ENCODE data around the gene ABHD6. TPM values are rescaled to one million over a fixed set of nuclear protein-coding genes. Genes with fewer than 3 reads are reported as not detected.
A peak's percentile ranks its signal among the peaks of the same experiment; 100 is the strongest.

The ABHD6 gene
- total RNA-seq, 1 experiment from 2014 or later: 18.9 TPM

DNA sequence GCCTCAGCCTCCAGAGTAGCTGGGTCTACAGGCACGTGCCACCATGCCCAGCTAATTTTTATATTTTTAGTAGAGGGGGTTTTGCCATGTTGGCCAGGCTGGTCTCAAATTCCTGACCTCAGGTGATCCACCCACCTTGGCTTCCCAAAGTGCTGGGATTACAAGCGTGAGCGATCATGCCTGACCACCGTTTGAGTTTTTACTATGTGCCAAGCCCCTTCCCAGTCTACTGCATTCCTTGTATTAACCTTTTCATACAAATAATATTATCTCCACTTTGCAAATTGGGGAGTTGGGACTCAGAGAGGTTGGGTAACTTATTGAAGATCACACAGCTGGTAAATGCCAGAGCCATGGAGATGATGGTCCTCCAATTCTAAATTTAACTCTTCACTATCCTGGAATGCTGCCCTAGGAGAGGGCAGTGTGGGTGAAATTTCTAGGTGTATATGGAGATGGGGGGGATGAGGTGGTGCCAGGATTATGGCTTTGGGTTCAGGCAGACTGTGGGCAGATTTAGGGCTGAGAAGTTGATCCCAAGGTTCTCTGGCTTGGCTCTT, 94.1 kb downstream of the ABHD6 start:
- no TSS peak for BruUV-seq (replicated peaks)
- ATAC-seq: no peak
- DNase-seq (ENCODE audit: low read depth, low spot score): no peak
- in situ Hi-C loops (cut with HindIII; ENCODE audit: low pct_unique_long_range_greater_than_20kb, low sequenced_read_pairs): no loop called here
- TF ChIP-seq POLR2AphosphoS5 (IDR thresholded peaks at IDR 0.05; ENCODE audit: low read depth, low read length): no peak
- TF ChIP-seq, protein P1, sequence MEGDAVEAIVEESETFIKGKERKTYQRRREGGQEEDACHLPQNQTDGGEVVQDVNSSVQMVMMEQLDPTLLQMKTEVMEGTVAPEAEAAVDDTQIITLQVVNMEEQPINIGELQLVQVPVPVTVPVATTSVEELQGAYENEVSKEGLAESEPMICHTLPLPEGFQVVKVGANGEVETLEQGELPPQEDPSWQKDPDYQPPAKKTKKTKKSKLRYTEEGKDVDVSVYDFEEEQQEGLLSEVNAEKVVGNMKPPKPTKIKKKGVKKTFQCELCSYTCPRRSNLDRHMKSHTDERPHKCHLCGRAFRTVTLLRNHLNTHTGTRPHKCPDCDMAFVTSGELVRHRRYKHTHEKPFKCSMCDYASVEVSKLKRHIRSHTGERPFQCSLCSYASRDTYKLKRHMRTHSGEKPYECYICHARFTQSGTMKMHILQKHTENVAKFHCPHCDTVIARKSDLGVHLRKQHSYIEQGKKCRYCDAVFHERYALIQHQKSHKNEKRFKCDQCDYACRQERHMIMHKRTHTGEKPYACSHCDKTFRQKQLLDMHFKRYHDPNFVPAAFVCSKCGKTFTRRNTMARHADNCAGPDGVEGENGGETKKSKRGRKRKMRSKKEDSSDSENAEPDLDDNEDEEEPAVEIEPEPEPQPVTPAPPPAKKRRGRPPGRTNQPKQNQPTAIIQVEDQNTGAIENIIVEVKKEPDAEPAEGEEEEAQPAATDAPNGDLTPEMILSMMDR (IDR thresholded peaks at IDR 0.05): no peak
- TF ChIP-seq TCF7L2 (IDR thresholded peaks at IDR 0.05; ENCODE audit: low read depth, low read length): no peak
- TF ChIP-seq SIN3A (IDR thresholded peaks at IDR 0.05; ENCODE audit: borderline replicate concordance, insufficient read depth, low read depth, low read length): no peak
- no peak for TF ChIP-seq REST (IDR thresholded peaks at IDR 0.05; ENCODE audit: insufficient read depth in 1 of 2, low read depth in 2 of 2, low read length in 1 of 2)
- Histone ChIP-seq H3K27me3 (ENCODE audit: control insufficient read depth, insufficient read depth, low read length) (no peaks in the 10 kb centered on the region), H3K27ac (ENCODE audit: low read length) (peak overlapping the region; percentile 86; the same call in 1 of the 2 replicates), H3K9me3 (ENCODE audit: control insufficient read depth, insufficient read depth, low read depth, low read length) (no peaks in the 10 kb centered on the region), H3K4me3 (ENCODE audit: low read depth in 2 of 2, low read length in 2 of 2) (no peak overlapping the region), H3K4me1 (ENCODE audit: control insufficient read depth, insufficient read depth, low read length) (peaks cover 8% of the 10 kb centered on the region), H3K36me3 (ENCODE audit: control insufficient read depth, insufficient read depth, low read length) (no peaks in the 10 kb centered on the region)
- ChIA-PET POLR2A (no interaction called here), CTCF (no interaction called here)
- intact Hi-C loops (cut with micrococcal nuclease; ENCODE audit: unreplicated experiment): no loop called here

GRCh38 chr3:58332575-58333188, 95.1 kb downstream of the ABHD6 start, which contains the start of gene PXK:
TSS of gene PXK (plus strand) at chr3:58332892. CDS start at chr3:58332989, 97 bp downstream.
- peak within 1 kb of the TSS; percentile 62 to 77 for H3K4me3 ChIP-seq (ENCODE audit: low read depth in 2 of 2, low read length in 2 of 2)
- no peak for DNase-seq (ENCODE audit: low read depth, low spot score)
- in situ Hi-C loops (cut with HindIII; ENCODE audit: low pct_unique_long_range_greater_than_20kb, low sequenced_read_pairs): no loop called here
- ChIA-PET CTCF (interaction anchor here (0.6 to 0.7 kb wide), 2 partner anchors 151 to 213 kb away, joined by 3 to 5 read pairs; no protein-coding TSS in a partner anchor), POLR2A (no interaction called here)
- peak; percentile 94 for ATAC-seq
- H3K9me3 ChIP-seq (ENCODE audit: control insufficient read depth, insufficient read depth, low read depth, low read length): no peaks in the 10 kb centered on the region
- no peaks in the 10 kb centered on the region for H3K27me3 ChIP-seq (ENCODE audit: control insufficient read depth, insufficient read depth, low read length)
- TF ChIP-seq TCF7L2 (IDR thresholded peaks at IDR 0.05; ENCODE audit: low read depth, low read length) (no peak), SIN3A (IDR thresholded peaks at IDR 0.05; ENCODE audit: borderline replicate concordance, insufficient read depth, low read depth, low read length) (peak; percentile 93; the same call in 1 of the 2 replicates), REST (IDR thresholded peaks at IDR 0.05; ENCODE audit: insufficient read depth in 1 of 2, low read depth in 2 of 2, low read length in 1 of 2) (no peak), POLR2AphosphoS5 (IDR thresholded peaks at IDR 0.05; ENCODE audit: low read depth, low read length) (no peak)
- TF ChIP-seq, protein P1 (IDR thresholded peaks at IDR 0.05): peak; percentile 44
- peak within 1 kb of the TSS; percentile 86 for H3K27ac ChIP-seq (ENCODE audit: low read length)
- BruUV-seq (replicated peaks): no TSS peak
- intact Hi-C loops (cut with micrococcal nuclease; ENCODE audit: unreplicated experiment): no loop called here
- peaks cover 8% of the 10 kb centered on the region for H3K4me1 ChIP-seq (ENCODE audit: control insufficient read depth, insufficient read depth, low read length)
- no peaks in the 10 kb centered on the region for H3K36me3 ChIP-seq (ENCODE audit: control insufficient read depth, insufficient read depth, low read length)

All from Panc1 (cell line).